Neural cell (in vitro differentiated cells): ENCODE results near the gene RPL27A. TPM values are rescaled to one million over a fixed set of nuclear protein-coding genes. Genes with fewer than 3 reads are reported as not detected.

Experiments used
- H2AFZ ChIP-seq: fragments of 200-600, 300-800 bp; sonication (generic), shearing (Covaris generic); 2 replicates; pipeline ENCODE4 v1.6.0; 2014; ENCODE audit warnings: low read depth, mild to moderate bottlenecking, antibody characterized with exemption, low read length, moderate library complexity
- H3F3A ChIP-seq: fragments of 200-600 bp; shearing (Covaris generic); 2 replicates; pipeline ENCODE4 v1.6.1; 2016; ENCODE audit warnings: mild to moderate bottlenecking, moderate library complexity, mixed read lengths, antibody characterized with exemption, low read length; ENCODE audit not compliant: insufficient read depth, poor library complexity, severe bottlenecking
- H3K27ac ChIP-seq: fragments of 200-600, 300-800 bp; sonication (generic), shearing (Covaris generic); 2 replicates; pipeline ENCODE4 v1.5.1; 2014; ENCODE audit warnings: mild to moderate bottlenecking, low read length, moderate library complexity
- H3K27me3 ChIP-seq: fragments of 300-800, 200-600 bp; sonication (generic), shearing (Covaris generic); 2 replicates; pipeline ENCODE4 v1.6.0; 2014; ENCODE audit warnings: mild to moderate bottlenecking, low read depth, low read length, moderate library complexity; ENCODE audit not compliant: insufficient read depth
- H3K36me3 ChIP-seq: fragments of 300-800, 200-600 bp; sonication (generic), shearing (Covaris generic); 2 replicates; pipeline ENCODE4 v1.5.1; 2014; ENCODE audit warnings: mild to moderate bottlenecking, antibody characterized with exemption, low read length, moderate library complexity; ENCODE audit not compliant: insufficient read depth
- H3K4me2 ChIP-seq: fragments of 300-800, 200-600 bp; sonication (generic), shearing (Covaris generic); 2 replicates; pipeline ENCODE4 v1.6.0; 2014; ENCODE audit warnings: mild to moderate bottlenecking, low read length
- H3K4me3 ChIP-seq: fragments of 300-800, 200-600 bp; sonication (generic), shearing (Covaris generic); 2 replicates; pipeline ENCODE4 v1.5.1; 2014; ENCODE audit warnings: mild to moderate bottlenecking, low read length, moderate library complexity
- H3K79me2 ChIP-seq: fragments of 200-600 bp; shearing (Covaris generic); replicated peaks from 2 replicates; pipeline ENCODE4 v1.6.0; 2014; ENCODE audit warnings: mild to moderate bottlenecking, low read length, moderate library complexity; ENCODE audit not compliant: insufficient read depth
- H3K9ac ChIP-seq: fragments of 300-800, 200-600 bp; sonication (generic), shearing (Covaris generic); 2 replicates; pipeline ENCODE4 v1.6.1; 2016; ENCODE audit warnings: mild to moderate bottlenecking, low read length, mixed read lengths
- H3K9me2 ChIP-seq: fragments of 200-600 bp; shearing (Covaris generic); 2 replicates; pipeline ENCODE4 v1.6.1; 2016; ENCODE audit warnings: mild to moderate bottlenecking, low read length, mixed read lengths; ENCODE audit not compliant: insufficient read depth
- H3K9me3 ChIP-seq: fragments of 200-600, 300-800 bp; sonication (generic), shearing (Covaris generic); 2 replicates; pipeline ENCODE4 v1.6.1; 2016; ENCODE audit warnings: mild to moderate bottlenecking, mixed run types, low read length, moderate library complexity, mixed read lengths
- H4K20me1 ChIP-seq: fragments of 200-600 bp; shearing (Covaris generic); 2 replicates; pipeline ENCODE4 v1.6.1; 2016; ENCODE audit warnings: mild to moderate bottlenecking, mixed run types; ENCODE audit not compliant: insufficient read depth
- EP300 ChIP-seq: fragments of 450-650 bp; conservative IDR thresholded peaks from 2 replicates; pipeline ENCODE4 v1.6.1; 2014; ENCODE audit warnings: antibody characterized with exemption, mild to moderate bottlenecking, moderate library complexity; ENCODE audit not compliant: poor library complexity, severe bottlenecking
- EZH2 ChIP-seq: fragments of 200-600, 300-800 bp; shearing (Covaris generic), sonication (generic); IDR thresholded peaks from 2 replicates; pipeline ENCODE4 v1.6.1; 2014; ENCODE audit warnings: antibody characterized with exemption, low read length, borderline replicate concordance, mild to moderate bottlenecking; ENCODE audit not compliant: insufficient read depth, poor library complexity, severe bottlenecking
- MXI1 ChIP-seq: fragments of 450-650 bp; conservative IDR thresholded peaks from 2 replicates; pipeline ENCODE4 v1.6.1; 2014; ENCODE audit warnings: antibody characterized with exemption, mild to moderate bottlenecking; ENCODE audit not compliant: poor library complexity, severe bottlenecking
- POLR2AphosphoS5 ChIP-seq: IDR thresholded peaks from 2 replicates; pipeline ENCODE4 v1.6.1; 2012
- RAD21 ChIP-seq: fragments of 450-650 bp; conservative IDR thresholded peaks from 2 replicates; pipeline ENCODE4 v1.6.1; 2014; ENCODE audit warnings: antibody characterized with exemption, mild to moderate bottlenecking, moderate library complexity
- SMC3 ChIP-seq: fragments of 450-650 bp; conservative IDR thresholded peaks from 2 replicates; pipeline ENCODE4 v1.6.1; 2014; ENCODE audit warnings: antibody characterized with exemption, mild to moderate bottlenecking, moderate library complexity; ENCODE audit not compliant: poor library complexity
- TAF1 ChIP-seq: IDR thresholded peaks from 2 replicates; pipeline ENCODE4 v1.6.1; 2012; ENCODE audit warnings: low read depth
- polyA plus RNA-seq: library from polyadenylated mRNA; depleted of rRNA; stranded (reverse); fragments of >200 nt; gene quantifications from 2 replicates; pipeline ENCODE4 v1.2.3, GENCODE V29; 2014
- TF ChIP-seq, protein P1 (sequence below): fragments of 450-650 bp; IDR thresholded peaks from 2 replicates; pipeline ENCODE4 v1.5.1; 2014; ENCODE audit warnings: antibody characterized with exemption, mild to moderate bottlenecking, moderate library complexity; ENCODE audit not compliant: poor library complexity, severe bottlenecking
- TF ChIP-seq, protein P2 (sequence below): IDR thresholded peaks from 2 replicates; pipeline ENCODE4 v1.6.1; 2012; ENCODE audit warnings: borderline replicate concordance

Gene RPL27A
- polyA plus RNA-seq, 1 donor from 2014 or later = 700 TPM

DNA sequence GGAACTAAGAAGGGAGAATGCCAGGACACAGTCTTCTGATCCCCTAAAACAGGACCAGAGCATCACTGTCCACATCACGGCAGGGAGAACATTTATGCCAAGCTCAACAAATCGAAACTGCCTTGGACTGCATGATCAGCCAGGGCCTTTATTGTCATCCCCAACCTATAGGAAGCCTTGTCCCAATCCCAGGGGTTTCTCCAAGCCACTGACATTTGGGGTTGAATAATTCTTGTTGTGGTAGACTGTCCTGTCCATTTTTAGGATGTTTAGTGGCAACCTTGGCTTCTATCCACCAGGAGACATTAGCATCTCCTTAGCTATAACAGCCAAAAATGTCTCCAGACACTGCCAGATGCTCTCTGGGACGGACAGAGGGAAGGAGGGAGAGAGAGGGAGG is 37.1 kb downstream of the RPL27A start:
- H4K20me1 ChIP-seq = no peaks in the 10 kb centered on the region
- no peak overlapping the region for H3K4me2 ChIP-seq
- no peaks in the 10 kb centered on the region for H3K9me2 ChIP-seq
- H3K9me3 ChIP-seq = no peaks in the 10 kb centered on the region
- H3K27ac ChIP-seq = no peak overlapping the region
- no peak overlapping the region for H2AFZ ChIP-seq
- H3K4me3 ChIP-seq = no peak overlapping the region
- H3K36me3 ChIP-seq = no peaks in the 10 kb centered on the region
- H3K79me2 ChIP-seq = no peaks in the 10 kb centered on the region
- H3F3A ChIP-seq = no peaks in the 10 kb centered on the region
- H3K9ac ChIP-seq = no peak overlapping the region
- no peaks in the 10 kb centered on the region for H3K27me3 ChIP-seq
- TF ChIP-seq, protein P1, sequence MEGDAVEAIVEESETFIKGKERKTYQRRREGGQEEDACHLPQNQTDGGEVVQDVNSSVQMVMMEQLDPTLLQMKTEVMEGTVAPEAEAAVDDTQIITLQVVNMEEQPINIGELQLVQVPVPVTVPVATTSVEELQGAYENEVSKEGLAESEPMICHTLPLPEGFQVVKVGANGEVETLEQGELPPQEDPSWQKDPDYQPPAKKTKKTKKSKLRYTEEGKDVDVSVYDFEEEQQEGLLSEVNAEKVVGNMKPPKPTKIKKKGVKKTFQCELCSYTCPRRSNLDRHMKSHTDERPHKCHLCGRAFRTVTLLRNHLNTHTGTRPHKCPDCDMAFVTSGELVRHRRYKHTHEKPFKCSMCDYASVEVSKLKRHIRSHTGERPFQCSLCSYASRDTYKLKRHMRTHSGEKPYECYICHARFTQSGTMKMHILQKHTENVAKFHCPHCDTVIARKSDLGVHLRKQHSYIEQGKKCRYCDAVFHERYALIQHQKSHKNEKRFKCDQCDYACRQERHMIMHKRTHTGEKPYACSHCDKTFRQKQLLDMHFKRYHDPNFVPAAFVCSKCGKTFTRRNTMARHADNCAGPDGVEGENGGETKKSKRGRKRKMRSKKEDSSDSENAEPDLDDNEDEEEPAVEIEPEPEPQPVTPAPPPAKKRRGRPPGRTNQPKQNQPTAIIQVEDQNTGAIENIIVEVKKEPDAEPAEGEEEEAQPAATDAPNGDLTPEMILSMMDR = no peak
- TF ChIP-seq TAF1 (no peak), POLR2AphosphoS5 (no peak), EP300 (no peak), SMC3 (no peak), RAD21 (no peak), MXI1 (no peak), EZH2 (no peak)
- TF ChIP-seq, protein P2, sequence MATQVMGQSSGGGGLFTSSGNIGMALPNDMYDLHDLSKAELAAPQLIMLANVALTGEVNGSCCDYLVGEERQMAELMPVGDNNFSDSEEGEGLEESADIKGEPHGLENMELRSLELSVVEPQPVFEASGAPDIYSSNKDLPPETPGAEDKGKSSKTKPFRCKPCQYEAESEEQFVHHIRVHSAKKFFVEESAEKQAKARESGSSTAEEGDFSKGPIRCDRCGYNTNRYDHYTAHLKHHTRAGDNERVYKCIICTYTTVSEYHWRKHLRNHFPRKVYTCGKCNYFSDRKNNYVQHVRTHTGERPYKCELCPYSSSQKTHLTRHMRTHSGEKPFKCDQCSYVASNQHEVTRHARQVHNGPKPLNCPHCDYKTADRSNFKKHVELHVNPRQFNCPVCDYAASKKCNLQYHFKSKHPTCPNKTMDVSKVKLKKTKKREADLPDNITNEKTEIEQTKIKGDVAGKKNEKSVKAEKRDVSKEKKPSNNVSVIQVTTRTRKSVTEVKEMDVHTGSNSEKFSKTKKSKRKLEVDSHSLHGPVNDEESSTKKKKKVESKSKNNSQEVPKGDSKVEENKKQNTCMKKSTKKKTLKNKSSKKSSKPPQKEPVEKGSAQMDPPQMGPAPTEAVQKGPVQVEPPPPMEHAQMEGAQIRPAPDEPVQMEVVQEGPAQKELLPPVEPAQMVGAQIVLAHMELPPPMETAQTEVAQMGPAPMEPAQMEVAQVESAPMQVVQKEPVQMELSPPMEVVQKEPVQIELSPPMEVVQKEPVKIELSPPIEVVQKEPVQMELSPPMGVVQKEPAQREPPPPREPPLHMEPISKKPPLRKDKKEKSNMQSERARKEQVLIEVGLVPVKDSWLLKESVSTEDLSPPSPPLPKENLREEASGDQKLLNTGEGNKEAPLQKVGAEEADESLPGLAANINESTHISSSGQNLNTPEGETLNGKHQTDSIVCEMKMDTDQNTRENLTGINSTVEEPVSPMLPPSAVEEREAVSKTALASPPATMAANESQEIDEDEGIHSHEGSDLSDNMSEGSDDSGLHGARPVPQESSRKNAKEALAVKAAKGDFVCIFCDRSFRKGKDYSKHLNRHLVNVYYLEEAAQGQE = no peak

DNA sequence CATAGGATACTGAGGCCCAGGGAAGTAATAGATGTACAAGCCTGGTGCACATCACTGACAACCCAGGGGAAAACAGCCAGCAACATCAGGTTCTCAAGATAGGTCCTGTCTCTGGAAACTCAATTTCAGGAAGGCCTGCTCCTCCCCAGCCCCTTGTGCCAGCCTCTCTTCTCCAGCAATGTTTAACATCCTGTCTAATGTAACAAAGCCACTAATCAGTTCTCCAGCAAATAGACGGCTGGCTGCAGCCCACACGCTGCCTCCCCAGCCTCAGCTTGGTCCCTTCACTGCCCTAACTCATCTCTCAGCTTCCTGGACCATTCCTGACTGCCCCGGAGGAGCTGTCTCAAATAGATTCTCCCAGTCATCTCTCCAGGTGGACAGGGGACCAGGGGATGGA is 37.8 kb downstream of the RPL27A start:
- no peaks in the 10 kb centered on the region for H3K9me3 ChIP-seq
- no peaks in the 10 kb centered on the region for H3K27me3 ChIP-seq
- no peaks in the 10 kb centered on the region for H3K9me2 ChIP-seq
- no peaks in the 10 kb centered on the region for H3K79me2 ChIP-seq
- H3F3A ChIP-seq = no peaks in the 10 kb centered on the region
- no peak overlapping the region for H3K27ac ChIP-seq
- no peak overlapping the region for H3K4me2 ChIP-seq
- no peaks in the 10 kb centered on the region for H4K20me1 ChIP-seq
- H3K36me3 ChIP-seq = no peaks in the 10 kb centered on the region
- H3K9ac ChIP-seq = no peak overlapping the region
- no peak overlapping the region for H3K4me3 ChIP-seq
- no peak for TF ChIP-seq POLR2AphosphoS5
- TF ChIP-seq EP300 = no peak
- TF ChIP-seq TAF1 = no peak
- TF ChIP-seq, protein P2 = no peak
- TF ChIP-seq RAD21 = no peak
- TF ChIP-seq MXI1 = no peak
- TF ChIP-seq, protein P1 = no peak
- H2AFZ ChIP-seq = no peak overlapping the region
